Ishikawa (cell line): ENCODE data around the gene CERK.

Experiments used
- EGR1 ChIP-seq: IDR thresholded peaks from 2 replicates; pipeline ENCODE4 v1.6.1; 2012
- EP300 ChIP-seq: IDR thresholded peaks from 2 replicates; pipeline ENCODE4 v1.6.1; 2012; ENCODE audit warnings: borderline replicate concordance
- FOXM1 ChIP-seq: IDR thresholded peaks from 2 replicates; pipeline ENCODE4 v1.6.1; 2012; ENCODE audit warnings: low read depth, borderline replicate concordance
- RAD21 ChIP-seq: IDR thresholded peaks from 2 replicates; pipeline ENCODE4 v1.6.1; 2012; ENCODE audit warnings: low read depth
- TEAD4 ChIP-seq: IDR thresholded peaks from 2 replicates; pipeline ENCODE4 v1.6.1; 2012
- YY1 ChIP-seq: IDR thresholded peaks from 2 replicates; pipeline ENCODE4 v1.6.1; 2012; ENCODE audit warnings: low read depth
- TF ChIP-seq, protein P1 (sequence below): IDR thresholded peaks from 2 replicates; pipeline ENCODE4 v1.6.1; 2012
- TF ChIP-seq, protein P2 (sequence below): IDR thresholded peaks from 2 replicates; pipeline ENCODE4 v1.6.1; 2012; ENCODE audit warnings: low read depth, mild to moderate bottlenecking

DNA sequence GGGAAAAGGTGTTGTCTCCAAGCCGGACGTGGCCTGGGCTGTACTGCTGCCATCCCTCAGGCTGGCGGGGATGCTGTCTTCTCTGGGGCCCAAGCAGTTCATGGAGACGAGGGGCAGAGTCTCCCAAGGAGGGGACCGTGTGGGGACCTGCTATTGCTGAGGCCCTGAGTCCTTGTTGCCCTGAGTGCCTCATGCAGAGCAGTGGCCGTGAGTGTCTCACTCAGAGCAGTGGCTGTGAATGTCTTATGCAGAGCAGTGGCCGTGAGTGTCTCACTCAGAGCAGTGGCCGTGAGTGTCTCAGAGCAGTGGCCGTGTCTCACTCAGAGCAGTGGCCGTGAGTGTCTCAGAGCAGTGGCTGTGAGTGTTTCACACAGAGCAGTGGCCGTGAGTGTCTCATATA is 63.1 kb downstream of the CERK start:
- TF ChIP-seq EP300, result no peak
- TF ChIP-seq FOXM1, result no peak
- TF ChIP-seq RAD21, result no peak
- TF ChIP-seq, protein P1, sequence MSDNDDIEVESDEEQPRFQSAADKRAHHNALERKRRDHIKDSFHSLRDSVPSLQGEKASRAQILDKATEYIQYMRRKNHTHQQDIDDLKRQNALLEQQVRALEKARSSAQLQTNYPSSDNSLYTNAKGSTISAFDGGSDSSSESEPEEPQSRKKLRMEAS, result no peak
- TF ChIP-seq YY1, result no peak
- TF ChIP-seq TEAD4, result no peak
- TF ChIP-seq, protein P2, sequence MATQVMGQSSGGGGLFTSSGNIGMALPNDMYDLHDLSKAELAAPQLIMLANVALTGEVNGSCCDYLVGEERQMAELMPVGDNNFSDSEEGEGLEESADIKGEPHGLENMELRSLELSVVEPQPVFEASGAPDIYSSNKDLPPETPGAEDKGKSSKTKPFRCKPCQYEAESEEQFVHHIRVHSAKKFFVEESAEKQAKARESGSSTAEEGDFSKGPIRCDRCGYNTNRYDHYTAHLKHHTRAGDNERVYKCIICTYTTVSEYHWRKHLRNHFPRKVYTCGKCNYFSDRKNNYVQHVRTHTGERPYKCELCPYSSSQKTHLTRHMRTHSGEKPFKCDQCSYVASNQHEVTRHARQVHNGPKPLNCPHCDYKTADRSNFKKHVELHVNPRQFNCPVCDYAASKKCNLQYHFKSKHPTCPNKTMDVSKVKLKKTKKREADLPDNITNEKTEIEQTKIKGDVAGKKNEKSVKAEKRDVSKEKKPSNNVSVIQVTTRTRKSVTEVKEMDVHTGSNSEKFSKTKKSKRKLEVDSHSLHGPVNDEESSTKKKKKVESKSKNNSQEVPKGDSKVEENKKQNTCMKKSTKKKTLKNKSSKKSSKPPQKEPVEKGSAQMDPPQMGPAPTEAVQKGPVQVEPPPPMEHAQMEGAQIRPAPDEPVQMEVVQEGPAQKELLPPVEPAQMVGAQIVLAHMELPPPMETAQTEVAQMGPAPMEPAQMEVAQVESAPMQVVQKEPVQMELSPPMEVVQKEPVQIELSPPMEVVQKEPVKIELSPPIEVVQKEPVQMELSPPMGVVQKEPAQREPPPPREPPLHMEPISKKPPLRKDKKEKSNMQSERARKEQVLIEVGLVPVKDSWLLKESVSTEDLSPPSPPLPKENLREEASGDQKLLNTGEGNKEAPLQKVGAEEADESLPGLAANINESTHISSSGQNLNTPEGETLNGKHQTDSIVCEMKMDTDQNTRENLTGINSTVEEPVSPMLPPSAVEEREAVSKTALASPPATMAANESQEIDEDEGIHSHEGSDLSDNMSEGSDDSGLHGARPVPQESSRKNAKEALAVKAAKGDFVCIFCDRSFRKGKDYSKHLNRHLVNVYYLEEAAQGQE, result no peak
- no peak for TF ChIP-seq EGR1
